Suppressor macrophage treated with lipopolysaccharide for 1 hour (primary cell): Measurements from ENCODE around the gene ZNF841.
A peak's percentile ranks its signal among the peaks of the same experiment; 100 is the strongest.
"Not testable (repeated sequence)": the region's sequence is repeated elsewhere in the genome, so short reads cannot be mapped to it uniquely, and the experiment has no call there.

Source experiments
- DNase-seq, 3 donors: peaks; one replicate each; pipeline ENCODE4 v3.0.0-alpha.2; 2020 to 2022

The ZNF841 gene

GRCh38 chr19:52066258-52066863 is 29.2 kb downstream of the ZNF841 start:
- DNase-seq: no peak

GRCh38 chr19:52065399-52065798 is 30.2 kb downstream of the ZNF841 start:
- no peak for DNase-seq

- DNase-seq: not testable (repeated sequence)
Measured at GRCh38 chr19:52056480-52056879, 39.1 kb downstream of the ZNF841 start.

GRCh38 chr19:52051736-52052135 is 43.8 kb downstream of the ZNF841 start:
- not testable (repeated sequence) for DNase-seq

- peak; percentile 96 to 98 (median 97) for DNase-seq
Measured at GRCh38 chr19:52048555-52049501, 46.7 kb downstream of the ZNF841 start, which contains the start of gene ZNF432. ZNF432 (minus strand) TSS chr19:52048838; CDS start chr19:52046868, 1,970 bp downstream.

GRCh38 chr19:52039169-52039568 is 56.4 kb downstream of the ZNF841 start:
- DNase-seq: no peak

GRCh38 chr19:52034051-52034728 is 61.4 kb downstream of the ZNF841 start:
- DNase-seq: no peak

GRCh38 chr19:52028780-52029123 is 66.8 kb downstream of the ZNF841 start:
- no peak for DNase-seq

GRCh38 chr19:52028027-52028779 is 67.4 kb downstream of the ZNF841 start, which contains the start of gene ZNF614:
ZNF614 (minus strand) TSS chr19:52028379; CDS start chr19:52025745, 2,634 bp downstream.
- peak; percentile 89 to 94 (median 93) for DNase-seq

- not testable (repeated sequence) for DNase-seq
Measured at GRCh38 chr19:52026255-52026990, 69.1 kb downstream of the ZNF841 start.

GRCh38 chr19:52024478-52024877 is 71.1 kb downstream of the ZNF841 start:
- not testable (repeated sequence) for DNase-seq

- DNase-seq: no peak
Measured at GRCh38 chr19:52022193-52022592, 73.4 kb downstream of the ZNF841 start.

GRCh38 chr19:52020506-52020905 is 75.1 kb downstream of the ZNF841 start:
- no peak for DNase-seq
